ENCODE results near the gene IL4R. TPM values are rescaled to one million over a fixed set of nuclear protein-coding genes. Genes with fewer than 3 reads are reported as not detected.

The IL4R gene
- total and polyA plus RNA-seq, 2 of the 8 experiments (the other 6 are each of a cell fraction or from before 2014, with no cell fraction given): 29.1 to 29.4 TPM

DNA sequence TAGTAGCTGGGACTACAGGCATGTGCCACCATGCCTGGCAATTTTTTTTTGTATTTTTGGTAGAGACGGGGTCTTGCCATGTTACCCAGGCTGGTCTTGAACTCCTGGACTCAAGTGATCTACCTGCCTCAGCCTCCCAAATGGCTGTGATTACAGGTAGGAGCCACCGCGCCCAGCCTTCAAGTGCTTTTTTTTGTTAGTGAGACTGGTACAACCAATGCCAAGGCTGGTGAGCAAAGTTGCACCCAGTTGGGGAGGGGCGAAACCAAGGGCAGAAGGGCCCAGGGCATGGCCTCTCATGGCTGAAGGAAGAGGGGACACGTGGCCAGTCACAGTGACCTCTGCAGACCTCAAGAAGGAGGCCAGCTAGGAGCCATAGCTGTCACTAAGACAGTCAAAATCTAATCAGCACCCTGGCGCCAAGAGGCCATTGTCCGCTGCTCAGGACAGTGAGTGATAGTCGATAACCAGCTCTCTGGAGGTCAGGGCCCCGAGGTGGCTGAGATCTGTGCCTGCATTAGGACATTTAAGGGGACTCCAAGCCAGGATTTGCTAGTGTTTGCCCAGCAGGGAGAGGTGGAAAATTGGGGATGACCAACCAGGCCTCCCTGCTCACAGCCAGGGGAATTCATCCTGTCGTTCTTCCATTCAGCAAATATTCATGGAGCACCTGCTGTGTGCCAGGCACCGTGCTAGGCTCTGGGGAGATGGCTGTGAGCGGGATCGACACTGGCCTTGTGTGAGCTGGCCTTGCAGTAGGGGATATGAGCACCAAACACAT lies 10.2 kb downstream of the IL4R start (continued):
- TF ChIP-seq CHD7 (IDR thresholded peaks at IDR 0.05; ENCODE audit: insufficient replicate concordance, low read length): no peak
- TF ChIP-seq TBP (IDR thresholded peaks at IDR 0.05; ENCODE audit: low read depth, low read length): no peak
- TF ChIP-seq SP4 (IDR thresholded peaks at IDR 0.05; ENCODE audit: low read length): no peak
- no peak for TF ChIP-seq TCF12 (IDR thresholded peaks at IDR 0.05; ENCODE audit: low read depth, low read length)
- no peak for TF ChIP-seq E2F6 (IDR thresholded peaks at IDR 0.05)
- TF ChIP-seq JUN (IDR thresholded peaks at IDR 0.05; ENCODE audit: low read depth, low read length): no peak
- no peak for TF ChIP-seq PHF8 (conservative IDR thresholded peaks at IDR 0.05; ENCODE audit: low read depth, low read length)
- no peak for TF ChIP-seq CBX5 (IDR thresholded peaks at IDR 0.05; ENCODE audit: low read depth, low read length)

All from H1 (cell line).